ENCODE measurements around the gene MID1.

GRCh38 chrX:10556405-10556804 lies 64.0 kb downstream of the MID1 start:
- no peak for TF ChIP-seq REST (IDR thresholded peaks at IDR 0.05; ENCODE audit: insufficient read depth in 1 of 2, low read depth in 2 of 2, low read length in 2 of 2)
- no peak for TF ChIP-seq POLR2AphosphoS5 (IDR thresholded peaks at IDR 0.05; ENCODE audit: low read depth, low read length)
- no peak for TF ChIP-seq SIN3A (IDR thresholded peaks at IDR 0.05; ENCODE audit: borderline replicate concordance, insufficient read depth, low read length)
- no peak for TF ChIP-seq TAF1 (IDR thresholded peaks at IDR 0.05; ENCODE audit: borderline replicate concordance, insufficient read depth, low read length)

All from PFSK-1 (cell line).